Ovary (tissue), 10 donors: ENCODE results near the gene C9. TPM values are rescaled to one million over a fixed set of nuclear protein-coding genes. Genes with fewer than 3 reads are reported as not detected.

Source experiments
- DNase-seq, 5 donors: peaks; one replicate each; pipeline ENCODE4 v3.0.0-alpha.2; 2019 to 2020
- H3K27ac ChIP-seq, 2 donors: fragments of 200-600 bp; one replicate each; pipeline versions ENCODE4 v1.5.1 to v1.8.0; 2019 to 2022
- H3K27me3 ChIP-seq: fragments of 200-600 bp; one replicate; pipeline ENCODE4 v1.8.0; 2022
- H3K36me3 ChIP-seq: fragments of 200-600 bp; sonication (generic); one replicate; pipeline ENCODE4 v1.5.1; 2019
- H3K4me1 ChIP-seq: one replicate; pipeline ENCODE4 v1.8.1; 2013; ENCODE audit warnings: mild to moderate bottlenecking, moderate library complexity; ENCODE audit not compliant: insufficient read depth
- H3K4me3 ChIP-seq: fragments of 200-600 bp; sonication (generic); one replicate; pipeline ENCODE4 v1.5.1; 2017
- H3K9me3 ChIP-seq, 2 donors: fragments of 200-600 bp in 1 of 2; sonication (generic) in 1 of 2; one replicate each; pipeline versions ENCODE4 v1.5.1 to v1.8.1; 2013 to 2019; ENCODE audit warnings: mild to moderate bottlenecking in 1 of 2, moderate library complexity in 1 of 2
- EP300 ChIP-seq: sonication (generic); formaldehyde crosslinking; IDR thresholded peaks from one replicate; pipeline ENCODE4 v1.6.1; 2017; ENCODE audit warnings: antibody characterized with exemption
- POLR2A ChIP-seq: fragments of 450-650 bp; IDR thresholded peaks from one replicate; pipeline ENCODE4 v1.6.1; 2017; ENCODE audit warnings: antibody characterized with exemption, mild to moderate bottlenecking, moderate library complexity
- WGBS, 3 donors: extraction: QIAGEN DNeasy Blood & Tissue Kit in 1 of 3; methylation state at CpG; one replicate each; pipeline versions ENCODE4 v1.1.5 to v1.1.7; 2013 to 2017; 5-methylcytosine and 5-hydroxymethylcytosine counted together
- intact Hi-C, 4 donors: fragments of 100-400 bp; cut with DNase I; formaldehyde crosslinking; loops; one replicate each; pipeline versions ENCODE4 v1.11.0 to v1.15.1; 2022 to 2023
- long read RNA-seq, 3 donors: library from polyadenylated mRNA in 2 of 3; unstranded in 2 of 3; transcript quantifications; one replicate each; pipeline ENCODE4 v2.0.0 and lab custom pipeline, GENCODE V29; 2021 to 2026
- polyA plus RNA-seq, 2 donors: library from polyadenylated mRNA; stranded (reverse); fragments of 200-250 nt in 1 of 2; fragments of 350-450 nt in 1 of 2; fragmentation: Illumina TruSeq in 1 of 2; extraction: RNeasy Lipid Tissue Mini Kit (QIAGEN cat#74804) in 1 of 2; gene quantifications; one replicate each; pipeline ENCODE4 v1.2.3, GENCODE V29; 2013 to 2014
- total RNA-seq, 7 donors: library from RNA; depleted of rRNA in 2 of 7; stranded (reverse); fragments of >200 nt in 2 of 7; fragmentation: NEBNext Ultra II Directional in 3 of 7; extraction: Animal tissue kit (Norgen Biotek cat#: 25700) in 3 of 7; gene quantifications; one replicate each; pipeline versions ENCODE4 v1.1.0 to v1.2.4, GENCODE V29; 2016 to 2023
- TF ChIP-seq, protein P1 (sequence below), 3 donors: fragments of 450-650 bp in 2 of 3; fragments of 200-600 bp in 1 of 3; IDR thresholded peaks; one replicate each; pipeline versions ENCODE4 v1.5.1 to v1.8.0; 2016 to 2022; ENCODE audit warnings: antibody characterized with exemption in 3 of 3, mild to moderate bottlenecking in 1 of 3
- donor health status: DM: no; HTN: no; CAD: no; lungs with moderate emphysema.
- donor health status: DM: no; HTN: no; CAD: no.
- donor health status: Bipolar disorder and iron deficiency.
- donor health status: DM: yes; HTN: yes; CAD: no.
- donor health status: DM: no; HTN: no; CAD: no.
- donor health status: DM: yes; HTN: yes; CAD: no.

C9 gene
- total RNA-seq (under 1 TPM in 2 of 7 donors, not detected in 5; 0.20 to 0.84 TPM), polyA plus RNA-seq (not detected)
- long read RNA-seq, donor 1, partial matches to known transcripts = 0 of 1 reads
- long read RNA-seq, donor 1, other reads (novel, unspliced or antisense) = 1 of 1 reads
- long read RNA-seq, donor 2 = 0 reads
- long read RNA-seq, donor 3 = 0 reads

DNA sequence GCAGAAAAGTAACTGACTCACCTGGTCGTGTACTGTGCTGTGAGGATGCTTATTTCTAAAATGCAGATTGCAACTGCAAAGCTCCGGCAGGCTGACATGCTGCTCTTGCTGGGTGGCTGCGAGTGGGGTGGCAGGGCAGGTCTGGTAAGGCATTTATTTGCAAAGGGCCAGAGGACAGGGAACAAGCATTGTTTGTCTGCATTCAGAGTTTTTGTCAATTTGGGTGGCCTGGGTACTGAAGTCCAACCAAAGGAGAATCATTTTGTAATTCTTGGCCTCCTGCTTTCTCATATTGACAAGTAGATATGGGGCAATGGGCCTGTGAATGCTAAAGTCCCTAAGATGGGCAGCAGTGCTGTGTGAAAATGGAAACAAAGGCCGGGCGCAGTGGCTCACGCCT lies at the start of gene C9:
Gene C9, minus strand, starts transcription at position 129 of the 400 bp plus-strand sequence. Its CDS starts 31 bp downstream, at position 98.
- intact Hi-C loops = no loop called here
- 63 to 73% (median 72%) methylated on average over 6 of the region's 6 CpGs for WGBS, 3 donors
- no peaks in the 10 kb centered on the region for H3K27me3 ChIP-seq
- TF ChIP-seq EP300 (no peak), POLR2A (no peak)
- TF ChIP-seq, protein P1, sequence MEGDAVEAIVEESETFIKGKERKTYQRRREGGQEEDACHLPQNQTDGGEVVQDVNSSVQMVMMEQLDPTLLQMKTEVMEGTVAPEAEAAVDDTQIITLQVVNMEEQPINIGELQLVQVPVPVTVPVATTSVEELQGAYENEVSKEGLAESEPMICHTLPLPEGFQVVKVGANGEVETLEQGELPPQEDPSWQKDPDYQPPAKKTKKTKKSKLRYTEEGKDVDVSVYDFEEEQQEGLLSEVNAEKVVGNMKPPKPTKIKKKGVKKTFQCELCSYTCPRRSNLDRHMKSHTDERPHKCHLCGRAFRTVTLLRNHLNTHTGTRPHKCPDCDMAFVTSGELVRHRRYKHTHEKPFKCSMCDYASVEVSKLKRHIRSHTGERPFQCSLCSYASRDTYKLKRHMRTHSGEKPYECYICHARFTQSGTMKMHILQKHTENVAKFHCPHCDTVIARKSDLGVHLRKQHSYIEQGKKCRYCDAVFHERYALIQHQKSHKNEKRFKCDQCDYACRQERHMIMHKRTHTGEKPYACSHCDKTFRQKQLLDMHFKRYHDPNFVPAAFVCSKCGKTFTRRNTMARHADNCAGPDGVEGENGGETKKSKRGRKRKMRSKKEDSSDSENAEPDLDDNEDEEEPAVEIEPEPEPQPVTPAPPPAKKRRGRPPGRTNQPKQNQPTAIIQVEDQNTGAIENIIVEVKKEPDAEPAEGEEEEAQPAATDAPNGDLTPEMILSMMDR (IDR thresholded peaks at IDR 0.05) = no peak
- H3K36me3 ChIP-seq = no peaks in the 10 kb centered on the region
- no peaks in the 10 kb centered on the region for H3K9me3 ChIP-seq
- no peak within 1 kb of the TSS for H3K4me3 ChIP-seq
- no peaks in the 10 kb centered on the region for H3K4me1 ChIP-seq
- no peak for DNase-seq
- H3K27ac ChIP-seq = no peak within 1 kb of the TSS

DNA sequence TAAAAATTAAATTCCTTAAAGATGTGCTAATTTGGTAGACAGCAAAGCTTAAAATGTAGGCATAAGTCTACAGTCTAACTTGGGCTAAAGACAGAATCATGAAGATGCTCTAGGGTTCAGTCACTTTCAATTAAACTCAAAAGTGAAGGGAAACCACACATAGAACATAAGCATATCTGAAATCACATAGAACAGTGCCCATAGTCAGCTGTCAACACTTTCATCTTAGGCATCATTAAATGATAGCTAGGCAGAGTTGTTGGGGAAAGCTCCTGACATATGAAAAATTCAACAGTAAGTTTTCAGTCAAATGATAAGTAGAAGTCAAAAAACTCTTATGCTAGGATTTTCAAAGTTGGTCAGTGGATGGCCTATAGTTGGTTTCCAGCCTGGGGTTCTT lies 49.5 kb upstream of the C9 start:
- Histone ChIP-seq H3K27ac (no peak overlapping the region), H3K27me3 (no peaks in the 10 kb centered on the region), H3K4me1 (peaks cover 7% of the 10 kb centered on the region), H3K4me3 (no peak overlapping the region), H3K36me3 (no peaks in the 10 kb centered on the region), H3K9me3 (no peaks in the 10 kb centered on the region)
- TF ChIP-seq EP300 (no peak), POLR2A (no peak)
- TF ChIP-seq, protein P1 (IDR thresholded peaks at IDR 0.05) = no peak
- intact Hi-C loops = no loop called here
- DNase-seq = no peak

DNA sequence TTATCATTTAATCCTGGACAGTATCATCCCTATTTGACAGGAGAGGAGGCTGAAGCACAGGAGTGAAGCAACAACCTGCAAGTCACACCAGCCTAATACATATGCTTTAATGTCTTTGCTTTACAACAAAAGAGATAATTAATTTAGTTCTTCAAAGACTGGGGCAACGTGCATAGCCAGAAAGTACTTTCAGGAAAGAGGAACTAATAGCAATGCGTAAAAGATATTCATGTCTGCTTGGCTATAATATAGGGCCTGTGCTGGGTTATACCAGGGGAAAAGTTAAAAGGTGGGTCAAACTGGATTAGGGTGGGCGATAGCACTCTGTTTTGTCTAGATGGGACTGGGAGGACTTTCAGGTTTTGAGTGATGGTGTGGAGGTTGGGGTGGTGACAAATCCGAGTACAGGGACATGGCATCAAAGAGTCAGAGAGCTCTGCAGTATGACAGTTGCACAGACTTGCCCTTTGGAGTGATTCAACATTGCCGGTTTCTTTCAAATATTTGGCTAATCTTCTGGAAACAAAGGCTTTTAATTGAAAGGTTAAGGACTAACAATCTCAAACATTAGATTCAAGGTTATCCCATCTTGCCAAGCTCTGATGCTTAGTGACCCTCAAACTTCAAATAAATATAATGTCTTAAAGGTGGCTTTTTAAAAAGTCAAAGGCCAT lies 48.6 kb upstream of the C9 start:
- H3K4me3 ChIP-seq = no peak overlapping the region
- no peak for DNase-seq
- no peak overlapping the region for H3K27ac ChIP-seq
- intact Hi-C loops = no loop called here
- peaks cover 11% of the 10 kb centered on the region for H3K4me1 ChIP-seq
- H3K9me3 ChIP-seq = no peaks in the 10 kb centered on the region
- no peaks in the 10 kb centered on the region for H3K36me3 ChIP-seq
- TF ChIP-seq EP300 (no peak), POLR2A (no peak)
- TF ChIP-seq, protein P1 (IDR thresholded peaks at IDR 0.05) = no peak
- 51 to 57% (median 55%) methylated on average over 5 of the region's 5 CpGs for WGBS, 3 donors
- H3K27me3 ChIP-seq = no peaks in the 10 kb centered on the region

DNA sequence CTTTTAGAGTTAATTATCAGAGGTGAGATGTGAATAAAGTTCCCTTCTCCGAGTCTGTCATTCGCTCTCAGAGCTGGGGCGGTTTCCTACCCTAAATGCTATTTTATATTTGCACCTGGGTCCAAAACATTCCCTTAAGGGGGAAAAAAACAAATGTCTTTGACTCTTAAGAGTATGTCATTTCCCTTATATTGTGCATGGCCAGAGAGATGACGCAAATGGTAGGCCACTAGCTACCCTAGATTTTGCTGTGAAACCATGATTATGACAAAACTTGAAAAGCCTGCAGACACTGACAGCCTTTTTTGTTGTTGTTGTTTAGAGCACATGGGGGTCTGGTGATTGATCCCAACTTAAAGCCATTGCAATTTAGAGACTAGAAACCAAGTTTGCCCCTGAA lies 47.7 kb upstream of the C9 start:
- 94 to 96% (median 95%) methylated on average over 4 of the region's 4 CpGs for whole genome bisulfite sequencing, 3 donors
- H3K4me1 ChIP-seq = peaks cover 13% of the 10 kb centered on the region

More for the DNA sequence above, 47.7 kb upstream of the C9 start:
- no peak for DNase-seq
- Histone ChIP-seq H3K4me3 (no peak overlapping the region), H3K9me3 (no peaks in the 10 kb centered on the region), H3K27ac (no peak overlapping the region), H3K27me3 (no peaks in the 10 kb centered on the region), H3K36me3 (no peaks in the 10 kb centered on the region)
- TF ChIP-seq EP300 (no peak), POLR2A (no peak)
- TF ChIP-seq, protein P1 (IDR thresholded peaks at IDR 0.05) = no peak
- intact Hi-C loops = no loop called here
